HG03378 (cell line): ENCODE measurements around the gene MNAT1.
"Not testable (repeated sequence)": the region's sequence is repeated elsewhere in the genome, so short reads cannot be mapped to it uniquely, and the experiment has no call there.

Source experiments
- ATAC-seq: cut with Tn5 transposase; IDR thresholded peaks from one replicate; pipeline ENCODE4 v1.9.1; 2021; ENCODE audit warnings: mild to moderate bottlenecking, moderate library complexity; ENCODE audit not compliant: unreplicated experiment

Gene MNAT1

GRCh38 chr14:60736494-60736893, 1.9 kb downstream of the MNAT1 start:
- ATAC-seq, result no peak

GRCh38 chr14:60738843-60739508, 4.4 kb downstream of the MNAT1 start:
- no peak for ATAC-seq

DNA sequence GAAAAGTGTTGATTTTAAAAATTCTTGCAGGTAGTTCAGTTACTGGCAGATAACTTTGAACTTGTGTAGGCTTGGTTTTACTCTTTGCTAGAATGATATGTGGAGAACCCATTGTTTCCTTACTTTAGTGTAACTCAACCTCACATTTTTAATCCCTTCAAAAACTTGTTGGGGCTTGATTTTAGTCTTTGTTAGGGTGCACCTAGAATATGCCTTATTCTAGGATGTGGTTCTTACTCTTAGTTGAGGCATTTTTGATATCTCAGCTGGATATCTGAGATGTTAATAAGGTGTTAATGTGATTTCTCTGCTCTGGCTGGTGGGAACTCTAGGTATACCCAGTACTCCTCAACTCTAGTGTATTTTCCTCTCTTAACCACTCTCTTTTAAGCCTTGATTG, 10.0 kb downstream of the MNAT1 start:
- ATAC-seq, result no peak

GRCh38 chr14:60753264-60754119, 18.9 kb downstream of the MNAT1 start:
- peak; percentile 98 for ATAC-seq

DNA sequence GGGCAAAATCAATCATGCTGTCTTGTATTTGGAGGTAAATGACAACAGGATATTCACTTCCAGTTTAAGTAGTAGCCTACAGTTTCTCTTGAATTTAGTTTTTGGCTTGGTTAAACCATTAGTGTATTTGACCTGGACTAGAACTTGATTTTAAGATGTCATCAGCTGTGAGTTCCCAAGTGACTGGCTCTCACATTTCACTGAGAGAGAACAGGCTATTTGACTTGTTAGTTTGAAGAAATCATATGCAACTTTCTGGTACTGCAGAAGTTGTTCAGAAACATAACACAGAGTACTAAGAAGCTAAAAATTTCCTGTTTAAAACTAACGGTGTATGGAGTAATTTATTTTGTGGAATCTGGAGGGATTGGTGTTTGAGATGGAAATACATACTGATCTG, 22.3 kb downstream of the MNAT1 start:
- ATAC-seq, result no peak

- no peak for ATAC-seq
These were observed 23.0 kb downstream of the MNAT1 start for GRCh38 chr14:60757567-60758002.

DNA sequence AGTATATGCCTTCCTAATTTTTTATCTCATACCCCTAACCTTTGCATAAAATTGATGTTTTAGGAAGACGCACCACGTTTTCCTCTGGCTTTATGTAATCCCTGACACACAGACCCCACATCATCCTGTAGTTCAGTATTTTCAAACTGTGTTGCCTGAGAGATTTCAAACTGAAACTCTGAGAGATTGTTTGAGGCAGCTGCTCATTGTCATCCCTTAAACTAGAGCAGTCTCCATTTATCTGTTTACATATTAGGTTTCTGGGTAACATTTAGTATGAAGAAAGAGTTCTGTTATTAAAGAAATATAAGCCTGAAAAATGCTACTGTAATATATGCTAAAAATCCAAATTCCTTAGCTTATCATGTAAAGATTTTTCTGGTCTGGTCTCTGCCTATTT, 24.3 kb downstream of the MNAT1 start:
- ATAC-seq, result no peak

DNA sequence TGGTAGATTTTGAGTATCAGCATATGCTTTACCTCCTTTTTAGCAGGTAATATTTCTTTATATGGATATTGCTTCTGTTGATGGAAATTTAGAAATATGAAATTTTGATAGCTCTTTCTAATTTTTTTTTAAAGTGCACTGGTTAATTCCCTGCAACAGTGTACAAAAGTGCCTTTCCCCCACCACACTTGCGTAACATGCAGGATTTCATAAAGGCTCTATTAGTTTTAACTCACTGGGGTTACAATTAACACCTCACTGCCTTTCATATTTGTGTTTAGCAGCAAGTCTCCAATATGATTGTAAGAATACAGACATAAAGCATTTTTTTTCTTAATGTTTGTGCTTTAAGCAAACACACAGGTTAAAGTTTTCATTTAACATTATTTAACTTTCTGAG, 25.6 kb downstream of the MNAT1 start:
- no peak for ATAC-seq

GRCh38 chr14:60760644-60761364, 26.2 kb downstream of the MNAT1 start:
- ATAC-seq, result no peak

GRCh38 chr14:60768602-60769001, 34.0 kb downstream of the MNAT1 start:
- ATAC-seq, result no peak

DNA sequence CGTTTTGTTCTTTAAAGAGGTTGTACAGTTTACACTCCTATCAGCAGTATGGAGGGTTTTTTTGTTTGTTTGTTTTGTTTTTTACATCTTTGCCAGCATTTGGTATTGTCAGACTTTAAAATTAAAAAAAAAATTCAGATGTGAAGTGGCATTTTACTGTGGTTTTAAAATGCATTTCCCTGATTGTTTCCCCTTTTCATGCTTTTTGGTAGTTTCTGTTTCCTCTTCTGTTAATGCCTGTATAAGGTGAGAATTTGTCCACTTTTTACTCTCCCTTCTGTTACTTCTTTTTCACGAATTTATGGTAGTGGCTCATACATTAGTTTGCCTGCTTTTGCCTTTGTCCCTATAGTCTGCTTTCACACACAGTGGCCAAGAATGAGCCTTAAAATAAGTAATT, 36.6 kb downstream of the MNAT1 start:
- no peak for ATAC-seq

DNA sequence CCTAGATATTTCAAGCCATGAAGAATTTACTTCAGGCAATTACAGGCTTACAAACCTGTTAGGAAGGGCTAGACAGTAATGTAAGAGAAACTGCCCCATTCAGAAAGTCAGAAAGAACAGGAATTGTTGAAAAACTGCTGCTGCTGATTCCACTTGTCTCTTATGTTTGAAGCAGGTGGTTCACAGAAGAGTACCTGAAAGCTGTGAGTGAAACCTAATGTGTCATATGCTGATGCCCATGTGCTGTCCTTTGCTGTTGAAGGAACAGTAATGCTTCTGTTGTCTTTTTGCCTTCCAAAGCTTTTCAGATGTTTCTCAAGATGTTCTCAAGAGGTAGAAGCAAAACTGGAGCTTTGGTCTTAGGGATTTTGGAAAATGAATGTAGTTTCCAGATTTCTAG, 39.0 kb downstream of the MNAT1 start:
- no peak for ATAC-seq

DNA sequence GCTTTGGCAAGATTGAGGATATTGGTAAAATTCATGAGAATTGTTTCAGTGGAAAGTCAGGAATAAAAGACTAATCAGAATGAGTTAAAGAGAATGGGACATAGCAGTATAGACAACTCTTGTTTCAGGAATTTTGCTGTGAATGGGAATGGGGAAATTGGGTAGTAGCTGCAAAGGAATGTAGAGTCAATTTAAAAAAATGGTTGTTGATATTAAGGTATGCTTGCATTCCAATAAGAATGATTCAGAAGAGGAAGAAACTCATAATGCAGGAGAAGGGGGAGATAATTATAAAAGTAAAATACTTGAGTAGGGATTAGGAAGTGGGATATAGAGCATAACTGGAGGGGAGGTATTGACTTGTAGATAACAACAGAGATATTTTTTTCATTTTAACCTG, 40.7 kb downstream of the MNAT1 start:
- ATAC-seq, result no peak

- no peak for ATAC-seq
These were observed 43.5 kb downstream of the MNAT1 start for GRCh38 chr14:60777856-60778578.

GRCh38 chr14:60779745-60780514, 45.4 kb downstream of the MNAT1 start:
- not testable (repeated sequence) for ATAC-seq

- not testable (repeated sequence) for ATAC-seq
These were observed 46.0 kb downstream of the MNAT1 start for GRCh38 chr14:60780558-60780957.

GRCh38 chr14:60786905-60787304, 52.3 kb downstream of the MNAT1 start:
- ATAC-seq, result no peak

DNA sequence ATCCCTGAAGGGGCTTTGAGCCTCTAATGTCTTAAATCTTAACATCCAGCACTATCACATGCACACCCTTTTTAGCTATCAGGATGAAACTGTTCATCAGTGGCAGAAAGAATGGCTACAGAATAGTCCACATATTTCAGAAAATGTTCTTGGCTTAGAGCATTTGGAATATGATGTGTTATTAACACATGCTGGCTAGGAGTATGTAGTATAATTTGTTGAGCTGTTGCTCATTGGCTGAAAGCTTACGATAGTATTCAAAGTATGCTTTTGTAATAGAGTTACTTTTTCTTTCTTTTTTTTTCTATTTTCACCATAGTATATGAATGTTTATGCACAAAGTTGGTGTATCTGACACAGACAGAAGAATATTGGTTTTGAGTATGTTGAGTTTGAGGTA, 55.1 kb downstream of the MNAT1 start:
- no peak for ATAC-seq

- no peak for ATAC-seq
These were observed 56.3 kb downstream of the MNAT1 start for GRCh38 chr14:60790850-60791249.

DNA sequence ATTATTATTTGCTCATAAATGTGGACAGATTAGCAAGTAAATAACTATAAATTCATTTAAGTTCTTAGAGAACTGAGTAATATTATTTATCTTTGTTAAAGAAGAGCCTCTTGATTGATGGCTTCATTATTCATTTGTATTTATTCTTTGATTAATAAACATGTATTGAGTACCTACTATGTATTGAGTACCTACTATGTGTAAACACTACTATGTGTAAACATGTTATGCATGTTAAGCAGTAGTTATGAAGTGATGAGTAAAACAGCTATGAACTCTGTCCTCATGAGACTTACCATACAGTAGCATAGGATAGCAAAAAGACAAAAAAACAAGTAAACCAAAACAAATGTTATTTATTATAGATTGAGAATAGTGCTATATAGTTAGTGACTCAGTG, 61.9 kb downstream of the MNAT1 start:
- no peak for ATAC-seq
